Measurements from ENCODE around the gene CPD.

Gene CPD

GRCh38 chr17:30357476-30357875 is 21.3 kb upstream of the CPD start:
- DNase-seq: no peak

GRCh38 chr17:30358055-30358760 is 20.5 kb upstream of the CPD start:
- no peak for DNase-seq

GRCh38 chr17:30360086-30360808 is 18.5 kb upstream of the CPD start:
- DNase-seq: no peak

GRCh38 chr17:30361766-30362279 is 16.9 kb upstream of the CPD start:
- DNase-seq: no peak

GRCh38 chr17:30363715-30364202 is 15.0 kb upstream of the CPD start:
- no peak for DNase-seq

GRCh38 chr17:30366536-30366935 is 12.2 kb upstream of the CPD start:
- no peak for DNase-seq

- DNase-seq: no peak
Measured at GRCh38 chr17:30368912-30369720, 9.6 kb upstream of the CPD start.

- DNase-seq: no peak
Measured at GRCh38 chr17:30369995-30370394, 8.7 kb upstream of the CPD start.

- DNase-seq: no peak
Measured at GRCh38 chr17:30372755-30373154, 6.0 kb upstream of the CPD start.

GRCh38 chr17:30375661-30376060 is 3.1 kb upstream of the CPD start:
- no peak for DNase-seq

GRCh38 chr17:30376621-30377452 is 1.9 kb upstream of the CPD start:
- DNase-seq: peak; percentile 29

GRCh38 chr17:30377574-30378240 is 1.0 kb upstream of the CPD start:
- no peak for DNase-seq

- no peak for DNase-seq
Measured at GRCh38 chr17:30378241-30378824, 394 bp upstream of the CPD start.

GRCh38 chr17:30379303-30379902 is 676 bp downstream of the CPD start:
- DNase-seq: no peak

GRCh38 chr17:30379903-30380381 is 1.2 kb downstream of the CPD start:
- DNase-seq: no peak

GRCh38 chr17:30380643-30381339 is 2.1 kb downstream of the CPD start:
- DNase-seq: no peak

GRCh38 chr17:30381340-30381659 is 2.6 kb downstream of the CPD start:
- no peak for DNase-seq

- DNase-seq: no peak
Measured at GRCh38 chr17:30382345-30382744, 3.6 kb downstream of the CPD start.

- no peak for DNase-seq
Measured at GRCh38 chr17:30388321-30389179, 9.8 kb downstream of the CPD start.

All from GOT3 (cell line).